Measurements from ENCODE around the gene RYR1.

DNA sequence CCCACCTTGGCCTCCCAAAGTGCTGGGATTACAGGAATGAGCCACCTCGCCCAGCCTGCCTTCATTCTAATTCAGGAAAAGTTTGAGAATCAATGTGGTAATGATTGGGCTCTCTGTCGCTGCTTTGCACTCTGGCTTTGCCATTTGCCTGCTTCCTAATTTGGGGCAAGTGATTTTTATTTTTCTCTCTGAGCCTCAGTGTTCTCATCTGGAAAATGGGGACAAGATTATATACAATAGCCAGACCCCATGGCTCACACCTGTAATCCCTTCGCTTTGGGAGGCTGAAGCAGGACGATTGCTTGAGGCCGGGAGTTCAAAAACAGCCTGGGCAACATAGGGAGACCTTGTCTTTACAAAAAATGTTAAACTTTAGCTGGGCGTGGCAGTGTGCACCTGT is 3.8 kb downstream of the RYR1 start:
- TF ChIP-seq POLR2A (IDR thresholded peaks at IDR 0.05), result no peak
- TF ChIP-seq, protein P1, sequence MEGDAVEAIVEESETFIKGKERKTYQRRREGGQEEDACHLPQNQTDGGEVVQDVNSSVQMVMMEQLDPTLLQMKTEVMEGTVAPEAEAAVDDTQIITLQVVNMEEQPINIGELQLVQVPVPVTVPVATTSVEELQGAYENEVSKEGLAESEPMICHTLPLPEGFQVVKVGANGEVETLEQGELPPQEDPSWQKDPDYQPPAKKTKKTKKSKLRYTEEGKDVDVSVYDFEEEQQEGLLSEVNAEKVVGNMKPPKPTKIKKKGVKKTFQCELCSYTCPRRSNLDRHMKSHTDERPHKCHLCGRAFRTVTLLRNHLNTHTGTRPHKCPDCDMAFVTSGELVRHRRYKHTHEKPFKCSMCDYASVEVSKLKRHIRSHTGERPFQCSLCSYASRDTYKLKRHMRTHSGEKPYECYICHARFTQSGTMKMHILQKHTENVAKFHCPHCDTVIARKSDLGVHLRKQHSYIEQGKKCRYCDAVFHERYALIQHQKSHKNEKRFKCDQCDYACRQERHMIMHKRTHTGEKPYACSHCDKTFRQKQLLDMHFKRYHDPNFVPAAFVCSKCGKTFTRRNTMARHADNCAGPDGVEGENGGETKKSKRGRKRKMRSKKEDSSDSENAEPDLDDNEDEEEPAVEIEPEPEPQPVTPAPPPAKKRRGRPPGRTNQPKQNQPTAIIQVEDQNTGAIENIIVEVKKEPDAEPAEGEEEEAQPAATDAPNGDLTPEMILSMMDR (IDR thresholded peaks at IDR 0.05), result no peak
- TF ChIP-seq POLR2AphosphoS5 (IDR thresholded peaks at IDR 0.05), result no peak

Data from gastroesophageal sphincter (tissue), 3 donors.